NCI-H524 treated with DMSO at 0.1 percent for 48 hours (cell line): ENCODE results near the gene LAMA5.

Source experiments
- DNase-seq: peaks from one replicate; lab custom pipeline; 2025; lab: John Stamatoyannopoulos, UW

Gene LAMA5

DNA sequence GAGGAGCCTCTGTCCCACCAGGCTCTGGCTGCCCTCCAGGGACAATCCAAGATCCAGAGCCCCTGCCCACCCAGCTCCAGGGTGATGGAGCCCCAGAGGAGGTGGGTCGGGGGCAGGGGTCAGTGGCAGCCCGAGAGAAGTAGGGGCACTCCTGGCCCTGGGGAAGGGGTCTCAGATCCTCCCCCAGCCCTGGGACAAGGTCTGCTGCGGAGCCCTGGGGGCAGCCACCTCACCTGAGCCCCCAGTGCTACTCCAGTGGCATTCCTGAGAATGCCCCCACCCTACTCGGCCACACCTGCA lies 2.7 kb upstream of the LAMA5 start:
- DNase-seq, result no peak

GRCh38 chr20:62368976-62369814 lies 2.1 kb upstream of the LAMA5 start:
- no peak for DNase-seq

DNA sequence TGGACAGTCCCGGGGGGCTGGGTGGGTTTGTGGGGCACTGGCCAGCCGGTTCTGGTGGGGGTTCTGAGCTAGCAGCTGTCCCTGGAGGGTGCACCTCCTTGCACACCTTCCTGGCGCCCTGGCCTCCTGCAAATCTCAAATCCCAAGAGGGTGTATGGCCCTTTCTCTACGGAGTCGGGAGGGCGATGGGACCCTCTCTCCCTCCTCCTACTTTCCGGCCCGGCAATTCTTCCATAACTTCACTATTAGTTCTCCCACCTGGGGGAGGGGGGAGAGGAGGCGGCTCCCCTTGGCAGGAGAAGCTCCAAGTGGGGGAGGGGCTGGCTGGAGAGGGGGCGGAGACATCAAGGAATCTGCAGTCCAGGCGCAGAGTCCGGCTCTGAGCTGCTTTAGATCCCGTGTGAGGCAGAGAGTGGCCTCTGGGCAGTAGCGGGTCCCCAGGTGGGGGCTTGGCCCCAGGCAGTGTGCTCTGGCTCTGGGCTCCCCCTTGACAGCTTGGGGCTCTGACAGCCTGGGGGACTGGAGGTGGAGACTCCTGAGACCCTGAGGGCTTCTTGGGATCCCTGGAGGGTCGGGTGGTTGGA lies 1.4 kb upstream of the LAMA5 start:
- no peak for DNase-seq

DNA sequence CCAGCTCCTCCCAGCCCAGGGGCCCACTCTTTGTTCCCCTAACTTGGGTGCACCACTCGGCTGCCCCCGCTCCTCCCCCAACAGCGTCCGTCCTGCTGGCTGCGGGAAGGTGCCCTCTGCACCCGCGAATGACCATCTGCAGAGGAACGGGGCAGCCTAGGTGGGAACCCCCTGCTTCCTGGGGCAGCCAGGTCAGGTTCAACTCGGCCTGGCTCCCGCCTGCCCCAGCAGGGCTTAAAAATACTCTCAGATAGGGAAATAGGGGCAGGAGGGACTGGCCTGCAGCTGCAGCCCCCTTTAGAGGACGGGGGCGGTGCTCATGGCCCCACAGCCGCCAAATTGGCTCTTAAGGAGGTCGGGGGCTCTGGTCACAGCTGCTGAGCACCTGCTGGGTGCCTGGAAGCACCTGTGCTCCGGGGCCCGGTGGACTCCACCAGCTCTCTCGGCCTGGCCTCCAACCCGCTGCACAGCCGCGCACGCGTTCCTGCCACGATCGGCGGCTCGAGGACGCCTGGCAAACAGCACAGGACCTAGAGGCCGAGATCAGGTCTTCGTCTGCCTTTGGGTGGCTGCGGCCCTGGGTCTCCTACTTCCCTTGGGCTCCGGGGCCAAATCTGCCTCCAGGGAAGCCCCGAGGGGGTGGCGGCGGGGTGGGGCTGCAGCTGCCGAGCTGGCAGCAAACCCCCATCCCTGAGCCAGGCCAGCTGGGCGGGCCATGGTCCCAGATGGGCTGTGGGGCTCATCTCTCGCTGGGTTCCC lies 700 bp upstream of the LAMA5 start:
- DNase-seq, result peak; percentile 33

GRCh38 chr20:62366370-62367135 lies 559 bp downstream of the LAMA5 start:
- DNase-seq, result no peak

- DNase-seq, result no peak
Measured at GRCh38 chr20:62365814-62366369, 1.2 kb downstream of the LAMA5 start.

GRCh38 chr20:62364911-62365736 lies 2.0 kb downstream of the LAMA5 start:
- DNase-seq, result no peak

DNA sequence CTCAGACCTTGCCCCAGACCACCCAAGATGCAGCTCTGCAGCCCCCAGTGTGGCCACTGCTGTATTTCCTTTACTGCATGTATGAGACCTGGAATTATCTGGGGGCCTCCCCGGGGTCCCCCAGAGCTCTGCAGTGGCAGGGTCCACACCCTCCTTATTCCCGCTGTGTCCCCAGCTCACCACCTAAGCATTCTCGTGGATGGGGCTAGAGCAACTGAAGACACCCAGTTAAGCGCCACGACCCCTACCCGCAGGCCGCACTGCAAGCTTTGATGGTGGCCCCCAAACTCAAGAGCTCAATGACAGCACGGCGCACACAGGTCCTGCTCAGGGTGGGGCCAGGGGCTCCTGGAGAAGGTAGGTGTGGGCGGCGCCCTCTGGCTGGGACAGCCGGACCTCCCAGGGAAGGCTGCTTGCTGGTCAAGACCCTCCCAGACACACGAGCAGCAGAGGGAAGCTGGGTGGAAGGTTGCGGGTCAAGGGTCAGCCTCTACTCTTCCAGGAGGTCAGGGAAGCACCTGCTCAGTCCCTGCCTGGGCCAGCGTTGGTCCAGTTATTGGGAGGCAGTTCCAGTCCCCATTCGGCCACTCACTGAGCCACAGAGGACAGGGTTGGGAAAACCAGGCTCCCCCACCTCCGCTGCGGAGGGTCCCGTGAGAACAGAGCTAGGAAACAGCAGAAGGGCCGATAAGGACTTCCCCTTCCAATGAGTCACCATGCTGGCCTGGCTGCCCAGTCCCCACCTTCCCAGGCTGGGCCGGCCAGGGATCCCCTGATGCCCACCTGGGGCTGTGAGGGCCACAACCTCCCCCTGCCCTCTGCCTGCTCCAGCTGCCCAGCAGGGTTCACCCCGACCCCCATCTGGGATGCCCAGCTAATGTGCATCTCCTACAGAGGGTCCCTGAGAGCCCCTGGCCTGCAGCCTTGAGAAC lies 2.9 kb downstream of the LAMA5 start:
- DNase-seq, result no peak

DNA sequence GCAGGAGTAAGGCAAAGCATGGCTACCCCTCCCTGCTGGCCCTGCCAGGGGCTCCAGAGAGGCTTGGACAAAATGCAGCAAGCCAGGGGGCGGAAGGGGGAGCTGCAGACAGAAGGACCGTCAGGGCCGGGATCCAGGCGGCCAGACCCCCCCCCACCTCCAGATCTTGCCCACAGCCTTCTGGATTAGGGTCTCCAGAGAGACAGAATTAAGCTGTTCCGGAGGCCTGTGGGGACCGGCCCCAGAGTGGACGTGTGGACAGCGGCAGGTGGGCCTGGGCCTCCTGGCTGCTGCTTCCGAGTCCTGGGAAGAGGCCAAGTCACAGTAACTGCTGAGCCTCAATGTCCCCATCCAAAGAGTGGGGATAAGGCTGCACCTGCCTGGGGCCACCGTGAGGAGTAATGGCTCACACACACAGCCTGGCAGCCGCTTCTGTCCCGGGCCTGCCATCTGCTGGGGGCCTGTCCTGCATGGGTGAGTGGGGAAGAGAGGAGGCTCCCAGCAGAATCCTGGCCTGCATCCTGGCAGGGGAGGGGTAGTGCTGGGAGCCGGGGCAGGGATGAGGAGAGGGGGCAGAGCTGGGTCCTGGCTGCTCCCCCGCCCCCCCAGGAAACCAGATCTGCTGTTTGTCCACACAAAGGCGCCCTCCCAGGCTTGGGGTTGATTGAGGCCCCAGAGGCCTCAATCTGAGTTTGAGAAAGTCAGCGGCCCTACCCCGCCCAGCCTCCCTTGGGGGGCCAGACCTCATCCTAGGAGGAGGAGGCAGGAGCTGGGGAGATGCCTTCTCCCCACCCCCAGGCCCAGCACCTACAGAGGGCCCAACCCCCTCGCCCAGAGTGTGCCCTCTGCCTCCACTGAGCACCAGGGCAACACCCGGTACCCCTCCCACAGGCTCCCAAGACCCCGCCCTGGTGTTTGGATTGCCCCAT lies 3.9 kb downstream of the LAMA5 start:
- DNase-seq, result no peak

DNA sequence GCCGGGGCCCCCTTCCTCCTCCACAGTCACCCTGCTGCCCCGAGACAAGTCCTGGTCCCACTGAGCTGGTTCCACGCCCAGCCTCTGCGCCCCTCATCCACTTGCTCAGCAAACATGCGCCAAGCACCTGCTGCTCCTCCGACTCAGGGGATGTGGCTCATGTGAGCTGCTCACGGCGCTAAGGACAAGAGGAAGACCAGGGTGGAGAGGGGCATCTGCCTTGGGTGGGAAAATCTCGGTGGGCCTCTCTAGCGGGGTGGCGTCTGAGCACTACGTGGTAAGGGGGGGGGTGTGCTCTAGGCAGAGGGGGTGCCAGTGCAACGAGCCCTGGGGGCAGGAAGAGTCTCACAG lies 4.5 kb downstream of the LAMA5 start:
- no peak for DNase-seq

- no peak for DNase-seq
Measured at GRCh38 chr20:62361799-62362589, 5.1 kb downstream of the LAMA5 start.

- no peak for DNase-seq
Measured at GRCh38 chr20:62360854-62361798, 6.0 kb downstream of the LAMA5 start.

DNA sequence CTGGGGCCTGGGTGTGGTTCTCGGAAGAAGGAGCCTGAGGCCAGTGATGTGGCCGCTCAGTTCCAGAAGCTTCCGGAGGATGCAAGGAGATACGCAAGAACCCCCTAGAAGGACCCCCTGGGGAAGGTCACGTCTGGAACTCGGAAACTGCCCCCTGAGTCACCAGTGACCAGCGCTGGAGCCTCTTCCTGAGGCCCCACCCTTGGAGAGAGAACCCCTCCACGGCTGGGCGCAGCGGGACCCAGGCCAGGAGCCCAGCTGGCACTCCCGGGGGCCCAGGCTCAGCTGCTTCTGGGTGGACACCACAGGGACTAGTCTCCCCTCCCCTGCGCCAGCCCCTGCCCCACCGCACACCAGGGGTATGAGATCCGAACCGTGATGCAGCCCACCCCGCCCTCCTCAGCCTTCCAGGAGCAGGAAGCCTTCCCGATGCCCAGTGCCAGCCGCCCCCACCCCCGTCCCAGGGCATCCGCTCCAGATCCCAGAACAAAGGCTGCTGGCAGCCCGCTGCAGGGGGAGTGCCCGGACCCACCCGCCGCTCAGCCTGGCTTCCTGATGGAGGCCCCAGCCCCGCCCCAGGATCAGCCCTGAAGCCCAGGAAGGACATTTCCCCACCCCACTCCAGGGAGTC lies 7.5 kb downstream of the LAMA5 start:
- no peak for DNase-seq

- DNase-seq, result no peak
Measured at GRCh38 chr20:62359043-62359490, 8.0 kb downstream of the LAMA5 start.

- DNase-seq, result no peak
Measured at GRCh38 chr20:62358171-62359042, 8.7 kb downstream of the LAMA5 start.

DNA sequence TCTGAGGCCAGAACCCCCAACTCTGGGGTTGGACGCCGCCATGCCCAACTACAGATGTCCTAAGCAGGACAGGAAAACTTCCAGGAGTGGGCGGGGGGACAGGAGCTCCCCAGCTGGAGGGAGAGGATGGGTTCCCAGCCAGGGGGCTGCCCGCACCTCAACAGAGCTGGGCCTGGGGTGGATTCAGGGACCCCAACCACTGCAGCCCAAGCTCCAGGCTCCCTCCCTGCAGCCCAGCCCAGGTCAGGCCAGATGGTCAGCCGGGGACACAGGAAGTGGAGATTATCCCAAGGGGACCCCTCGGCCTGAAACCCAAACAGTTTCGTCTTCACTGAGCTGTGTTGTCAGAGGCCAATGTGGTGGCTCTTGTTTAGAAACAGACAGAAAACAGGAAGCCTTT lies 9.4 kb downstream of the LAMA5 start:
- DNase-seq, result no peak
